H1 (cell line): ENCODE results near the gene APPL2. TPM values are rescaled to one million over a fixed set of nuclear protein-coding genes. Genes with fewer than 3 reads are reported as not detected.

Source experiments
- CTCF ChIA-PET: fragments of 300-600 bp; sonication (Branson Sonifier 250); formaldehyde crosslinking; loops from one replicate; lab custom pipeline; 2021; ENCODE audit not compliant: partially characterized antibody; lab: Charles Lee
- POLR2A ChIA-PET: fragments of 300-600 bp; sonication (Branson Sonifier 250); formaldehyde crosslinking; loops from one replicate; lab custom pipeline; 2021; ENCODE audit warnings: inconsistent platforms; ENCODE audit not compliant: partially characterized antibody; lab: Charles Lee
- DNase-seq, 2 experiments: peaks; one replicate each; pipeline versions ENCODE4 v3.0.0 to v3.0.0-alpha.2; 2010 to 2022; ENCODE audit warnings: low spot score in 2 of 2, low read depth in 1 of 2, mixed read lengths in 1 of 2
- FAIRE-seq: peaks from 2 replicates; lab custom pipeline; 2011; peaks lifted over from hg19 to GRCh38; lab: Jason Lieb, UNC
- H2AFZ ChIP-seq: 2 replicates; pipeline ENCODE4 v1.8.1; 2012; ENCODE audit warnings: low read length, inconsistent platforms
- H2AK5ac ChIP-seq: 2 replicates; pipeline ENCODE4 v1.6.1; 2013; ENCODE audit warnings: low read depth, low read length
- H2BK120ac ChIP-seq: replicated peaks from 2 replicates; pipeline ENCODE3; 2013; ENCODE audit warnings: low read depth, low read length, inconsistent platforms
- H2BK12ac ChIP-seq: 2 replicates; pipeline ENCODE4 v1.6.1; 2013; ENCODE audit warnings: low read depth, low read length
- H2BK15ac ChIP-seq: 2 replicates; pipeline ENCODE4 v1.6.1; 2013; ENCODE audit warnings: low read length
- H2BK20ac ChIP-seq: 2 replicates; pipeline ENCODE4 v1.6.1; 2013; ENCODE audit warnings: low read length
- H2BK5ac ChIP-seq: 2 replicates; pipeline ENCODE4 v1.6.1; 2013; ENCODE audit warnings: low read depth, low read length
- H3K14ac ChIP-seq: 2 replicates; pipeline ENCODE4 v1.6.1; 2013; ENCODE audit warnings: inconsistent platforms; ENCODE audit not compliant: insufficient read length
- H3K18ac ChIP-seq: 2 replicates; pipeline ENCODE4 v1.6.1; 2013; ENCODE audit warnings: low read length; ENCODE audit errors: extremely low read depth
- H3K23ac ChIP-seq: 2 replicates; pipeline ENCODE4 v1.6.1; 2013; ENCODE audit warnings: inconsistent platforms; ENCODE audit not compliant: insufficient read length
- H3K23me2 ChIP-seq: 2 replicates; pipeline ENCODE4 v1.6.1; 2013; ENCODE audit warnings: low read depth, low read length
- H3K27ac ChIP-seq: 2 replicates; pipeline ENCODE4 v1.6.1; 2011; ENCODE audit warnings: low read depth, low read length, inconsistent platforms
- H3K27me3 ChIP-seq, 4 experiments: replicated peaks in 1 of 4; 1 replicate in 1 of 4; 2 replicates in 3 of 4; pipeline versions ENCODE4 v1.6.1 to v1.8.1; 2011 to 2013; ENCODE audit warnings: low read length in 3 of 4, mild to moderate bottlenecking in 3 of 4, inconsistent platforms in 2 of 4, mixed read lengths in 2 of 4, moderate library complexity in 1 of 4; ENCODE audit not compliant: control insufficient read depth in 3 of 4, insufficient read depth in 3 of 4; ENCODE audit errors: extremely low read depth in 1 of 4
- H3K36me3 ChIP-seq, 4 experiments: 2 replicates each; pipeline versions ENCODE4 v1.6.1 to v1.8.1; 2011 to 2013; ENCODE audit warnings: mild to moderate bottlenecking in 4 of 4, low read length in 3 of 4, moderate library complexity in 2 of 4, control low read depth in 1 of 4, inconsistent platforms in 1 of 4; ENCODE audit not compliant: insufficient read depth in 4 of 4, control insufficient read depth in 2 of 4
- H3K4ac ChIP-seq: replicated peaks from 2 replicates; pipeline ENCODE3; 2013; ENCODE audit warnings: low read length, low read depth, mixed read lengths, inconsistent platforms; ENCODE audit not compliant: insufficient read length
- H3K4me1 ChIP-seq, 4 experiments: replicated peaks in 1 of 4; 1 replicate in 1 of 4; 2 replicates in 3 of 4; pipeline versions ENCODE4 v1.6.1 to v1.8.1; 2011 to 2013; ENCODE audit warnings: low read length in 3 of 4, inconsistent platforms in 2 of 4, mixed read lengths in 1 of 4; ENCODE audit not compliant: insufficient read depth in 4 of 4, control insufficient read depth in 3 of 4
- H3K4me2 ChIP-seq, 2 experiments: 2 replicates each; pipeline versions ENCODE4 v1.6.1 to v1.8.1; 2011 to 2013; ENCODE audit warnings: low read depth in 2 of 2, low read length in 2 of 2, control low read depth in 1 of 2, inconsistent platforms in 1 of 2, mild to moderate bottlenecking in 1 of 2; ENCODE audit not compliant: insufficient read depth in 1 of 2
- H3K4me3 ChIP-seq, 4 experiments: fragments of 200-600, 300-600 bp in 1 of 4; sonication (generic), shearing (Covaris generic), sonication (Bioruptor Twin) in 1 of 4; 2 replicates each; pipeline versions ENCODE4 v1.5.1 to v1.8.1; 2011 to 2016; ENCODE audit warnings: low read length in 4 of 4, low read depth in 3 of 4, control low read depth in 2 of 4, inconsistent platforms in 2 of 4, mild to moderate bottlenecking in 2 of 4, mixed read lengths in 1 of 4, moderate library complexity in 1 of 4; ENCODE audit not compliant: insufficient read depth in 2 of 4; ENCODE audit errors: extremely low read depth in 1 of 4
- H3K56ac ChIP-seq: replicated peaks from 2 replicates; pipeline ENCODE3; 2013; ENCODE audit warnings: low read depth, mild to moderate bottlenecking, mixed read lengths, low read length, inconsistent platforms; ENCODE audit not compliant: insufficient read length
- H3K79me1 ChIP-seq: 2 replicates; pipeline ENCODE4 v1.6.1; 2013; ENCODE audit warnings: low read depth, low read length, control low read depth
- H3K79me2 ChIP-seq, 2 experiments: 2 replicates each; pipeline versions ENCODE4 v1.6.1 to v1.8.1; 2012 to 2013; ENCODE audit warnings: low read length in 2 of 2, mild to moderate bottlenecking in 2 of 2, inconsistent platforms in 1 of 2; ENCODE audit not compliant: insufficient read depth in 2 of 2, control insufficient read depth in 1 of 2
- H3K9ac ChIP-seq, 4 experiments: replicated peaks in 1 of 4; 1 replicate in 1 of 4; 2 replicates in 3 of 4; pipeline versions ENCODE4 v1.6.1 to v1.8.1; 2011 to 2013; ENCODE audit warnings: low read depth in 3 of 4, low read length in 3 of 4, control low read depth in 2 of 4, mild to moderate bottlenecking in 2 of 4, moderate library complexity in 2 of 4, inconsistent platforms in 1 of 4; ENCODE audit errors: extremely low read depth in 1 of 4
- H3K9me3 ChIP-seq, 2 experiments: 2 replicates each; pipeline versions ENCODE4 v1.6.1 to v1.8.1; 2012 to 2013; ENCODE audit warnings: mild to moderate bottlenecking in 2 of 2, moderate library complexity in 2 of 2, control low read depth in 1 of 2, inconsistent platforms in 1 of 2, low read depth in 1 of 2, low read length in 1 of 2, mixed read lengths in 1 of 2; ENCODE audit not compliant: insufficient read depth in 2 of 2
- H4K20me1 ChIP-seq, 2 experiments: replicated peaks in 1 of 2; 2 replicates each; pipeline versions ENCODE3 to v1.8.1; 2011 to 2013; ENCODE audit warnings: inconsistent platforms in 2 of 2, low read length in 2 of 2, mild to moderate bottlenecking in 1 of 2; ENCODE audit not compliant: insufficient read depth in 2 of 2, control insufficient read depth in 1 of 2
- H4K5ac ChIP-seq: 2 replicates; pipeline ENCODE4 v1.6.1; 2013; ENCODE audit warnings: low read length, low read depth, mixed read lengths, inconsistent platforms; ENCODE audit not compliant: insufficient read length
- H4K8ac ChIP-seq: 2 replicates; pipeline ENCODE4 v1.8.0; 2013; ENCODE audit warnings: mild to moderate bottlenecking, moderate library complexity, low read length, inconsistent platforms; ENCODE audit not compliant: insufficient read depth; ENCODE audit errors: extremely low read depth
- H4K91ac ChIP-seq: replicated peaks from 2 replicates; pipeline ENCODE3; 2013; ENCODE audit warnings: low read length, mixed read lengths, inconsistent platforms; ENCODE audit not compliant: insufficient read length
- SP4 ChIP-seq: IDR thresholded peaks from 2 replicates; pipeline ENCODE4 v1.6.1; 2012; ENCODE audit warnings: low read length, inconsistent platforms
- WGBS, 2 experiments: shearing (Covaris generic) in 1 of 2; methylation state at CpG; one replicate each; pipeline versions ENCODE4 v1.1.6 to v1.1.7; 2013 to 2015; ENCODE audit warnings: low lambda C conversion rate in 2 of 2, mixed read lengths in 2 of 2, inconsistent platforms in 1 of 2, low coverage in 1 of 2, missing lambda C conversion rate in 1 of 2; ENCODE audit not compliant: insufficient replicate concordance in 2 of 2, insufficient coverage in 1 of 2, insufficient read length in 1 of 2; ENCODE audit errors: extremely low coverage in 1 of 2, missing lambda C conversion rate in 1 of 2; 5-methylcytosine and 5-hydroxymethylcytosine counted together
- polyA plus RNA-seq, 7 experiments: library from polyadenylated mRNA; depleted of rRNA in 3 of 7; stranded (reverse) in 5 of 7; unstranded in 2 of 7; fragments of >200 nt in 5 of 7; fragments of 200-250 nt in 2 of 7; gene quantifications; 1 replicate in 5 of 7; 2 replicates in 1 of 7; 4 replicates in 1 of 7; pipeline versions ENCODE4 v1.2.1 to v1.2.3, GENCODE V29; 2011 to 2013; ENCODE audit warnings: missing spikeins in 2 of 7, mixed read lengths in 2 of 7
- total RNA-seq: library from RNA; stranded (reverse); fragmentation: NEBNext Ultra II Directional; extraction: Animal tissue kit (Norgen Biotek cat#: 25700); gene quantifications from 2 replicates; pipeline ENCODE4 v1.2.1, GENCODE V29; 2021

Gene APPL2
- total and polyA plus RNA-seq, 2 of the 8 experiments (the other 6 are each of a cell fraction or from before 2014, with no cell fraction given), result 8.9 to 22.9 TPM

DNA sequence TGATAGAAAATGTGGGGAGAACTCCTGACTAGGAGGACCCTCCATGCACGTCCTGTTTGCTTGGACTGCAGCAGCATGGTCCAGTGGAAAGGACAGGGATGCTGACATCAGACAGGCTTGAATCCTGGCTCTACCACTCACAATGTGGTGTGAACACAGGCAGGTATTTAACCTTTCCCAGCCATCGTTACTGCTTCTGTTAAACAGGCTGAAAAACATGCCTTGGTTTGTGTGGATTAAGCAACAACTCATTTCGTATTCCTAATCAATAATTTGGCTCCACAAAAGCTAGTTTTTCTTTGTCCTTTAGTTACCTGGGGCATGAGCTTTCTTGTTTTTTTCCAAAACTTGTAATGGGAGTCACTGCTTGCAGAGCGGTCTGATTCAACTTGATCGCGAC is 41.0 kb downstream of the APPL2 start:
- Histone ChIP-seq H2AK5ac (no peak overlapping the region), H3K18ac (no peak overlapping the region), H3K4me1 (no peaks in the 10 kb centered on the region), H4K91ac (no peak overlapping the region), H2BK15ac (no peak overlapping the region), H3K14ac (no peak overlapping the region), H3K4me2 (no peak overlapping the region), H3K27me3 (no peaks in the 10 kb centered on the region), H3K79me2 (no peaks in the 10 kb centered on the region), H4K20me1 (peaks cover 2 to 4% of the 10 kb centered on the region in 2 experiments), H2BK5ac (no peak overlapping the region), H3K79me1 (no peaks in the 10 kb centered on the region), H4K5ac (no peak overlapping the region), H3K9me3 (no peaks in the 10 kb centered on the region), H3K4ac (no peak overlapping the region), H4K8ac (no peak overlapping the region), H3K23ac (no peak overlapping the region), H3K23me2 (no peaks in the 10 kb centered on the region), H2BK12ac (no peak overlapping the region), H2BK20ac (no peak overlapping the region), H2BK120ac (no peak overlapping the region), H3K56ac (no peak overlapping the region), H3K9ac (no peak overlapping the region), H3K27ac (no peak overlapping the region), H3K36me3 (peaks cover 2 to 12% (median 7%) of the 10 kb centered on the region in 4 experiments; a peak in 6 of 8 replicates), H3K4me3 (no peak overlapping the region), H2AFZ (no peak overlapping the region)
- TF ChIP-seq SP4, result no peak
- DNase-seq (no peak), FAIRE-seq (no peak)
- WGBS, 2 experiments, result 93% methylated on average over 6 of the region's 6 CpGs; no CpG with 5 or more reads in 1 of the 2 experiments
- CTCF ChIA-PET, result no interaction called here
- POLR2A ChIA-PET, result interaction anchor here (1.0 kb wide), 1 partner anchor 12 kb away, joined by 3 read pairs; no protein-coding TSS in a partner anchor
